Ovary (tissue), 9 donors: ENCODE measurements around the gene KPNA4. TPM values are rescaled to one million over a fixed set of nuclear protein-coding genes. Genes with fewer than 3 reads are reported as not detected.

Experiments used
- DNase-seq, 5 donors: peaks; one replicate each; pipeline ENCODE4 v3.0.0-alpha.2; 2019 to 2020
- H3K27ac ChIP-seq, 2 donors: fragments of 200-600 bp; one replicate each; pipeline versions ENCODE4 v1.5.1 to v1.8.0; 2019 to 2022
- H3K27me3 ChIP-seq: fragments of 200-600 bp; one replicate; pipeline ENCODE4 v1.8.0; 2022
- H3K36me3 ChIP-seq: fragments of 200-600 bp; sonication (generic); one replicate; pipeline ENCODE4 v1.5.1; 2019
- H3K4me1 ChIP-seq: one replicate; pipeline ENCODE4 v1.8.1; 2013; ENCODE audit warnings: mild to moderate bottlenecking, moderate library complexity; ENCODE audit not compliant: insufficient read depth
- H3K4me3 ChIP-seq: fragments of 200-600 bp; sonication (generic); one replicate; pipeline ENCODE4 v1.5.1; 2017
- H3K9me3 ChIP-seq, 2 donors: fragments of 200-600 bp in 1 of 2; sonication (generic) in 1 of 2; one replicate each; pipeline versions ENCODE4 v1.5.1 to v1.8.1; 2013 to 2019; ENCODE audit warnings: mild to moderate bottlenecking in 1 of 2, moderate library complexity in 1 of 2
- EP300 ChIP-seq: sonication (generic); formaldehyde crosslinking; IDR thresholded peaks from one replicate; pipeline ENCODE4 v1.6.1; 2017; ENCODE audit warnings: antibody characterized with exemption
- POLR2A ChIP-seq: fragments of 450-650 bp; IDR thresholded peaks from one replicate; pipeline ENCODE4 v1.6.1; 2017; ENCODE audit warnings: antibody characterized with exemption, mild to moderate bottlenecking, moderate library complexity
- WGBS, 3 donors: extraction: QIAGEN DNeasy Blood & Tissue Kit in 1 of 3; methylation state at CpG; one replicate each; pipeline versions ENCODE4 v1.1.5 to v1.1.7; 2013 to 2017; 5-methylcytosine and 5-hydroxymethylcytosine counted together
- intact Hi-C, 4 donors: fragments of 100-400 bp; cut with DNase I; formaldehyde crosslinking; loops; one replicate each; pipeline versions ENCODE4 v1.11.0 to v1.15.1; 2022 to 2023
- polyA plus RNA-seq, 2 donors: library from polyadenylated mRNA; stranded (reverse); fragments of 200-250 nt in 1 of 2; fragments of 350-450 nt in 1 of 2; fragmentation: Illumina TruSeq in 1 of 2; extraction: RNeasy Lipid Tissue Mini Kit (QIAGEN cat#74804) in 1 of 2; gene quantifications; one replicate each; pipeline ENCODE4 v1.2.3, GENCODE V29; 2013 to 2014
- total RNA-seq, 7 donors: library from RNA; depleted of rRNA in 2 of 7; stranded (reverse); fragments of >200 nt in 2 of 7; fragmentation: NEBNext Ultra II Directional in 3 of 7; extraction: Animal tissue kit (Norgen Biotek cat#: 25700) in 3 of 7; gene quantifications; one replicate each; pipeline versions ENCODE4 v1.1.0 to v1.2.4, GENCODE V29; 2016 to 2023
- TF ChIP-seq, protein P1 (sequence below), 3 donors: fragments of 450-650 bp in 2 of 3; fragments of 200-600 bp in 1 of 3; IDR thresholded peaks; one replicate each; pipeline versions ENCODE4 v1.5.1 to v1.8.0; 2016 to 2022; ENCODE audit warnings: antibody characterized with exemption in 3 of 3, mild to moderate bottlenecking in 1 of 3
- donor health status: DM: no; HTN: no; CAD: no; lungs with moderate emphysema.
- donor health status: DM: no; HTN: no; CAD: no.
- donor health status: Bipolar disorder and iron deficiency.
- donor health status: DM: yes; HTN: yes; CAD: no.
- donor health status: DM: no; HTN: no; CAD: no.
- donor health status: DM: yes; HTN: yes; CAD: no.

Gene KPNA4
- total and polyA plus RNA-seq, 9 donors: 11.4 to 64.0 (median 36.8) TPM

DNA sequence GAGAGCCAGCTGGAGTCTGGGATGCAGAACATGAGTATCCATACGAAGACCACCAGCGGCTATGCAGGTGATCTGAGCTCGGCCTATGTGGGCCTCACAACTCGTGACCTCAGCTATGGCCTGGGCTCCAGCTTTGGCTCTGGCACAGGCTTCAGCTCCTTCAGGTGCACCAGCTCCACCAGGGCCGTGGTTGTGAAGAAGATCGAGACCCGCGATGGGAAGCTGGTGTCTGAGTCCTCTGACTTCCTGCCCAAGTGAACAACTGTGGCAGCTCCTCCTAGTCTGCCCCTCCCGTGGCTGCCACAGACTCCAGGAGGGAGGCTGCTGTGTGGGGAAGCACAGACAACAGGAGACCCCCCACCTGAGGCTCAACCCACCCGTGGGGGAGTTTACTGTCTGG is 3.6 kb upstream of the KPNA4 start:
- intact Hi-C loops: loop anchor here in 2 of 4 donors (10.0 kb wide), 1 partner anchor 186 kb away; the partner anchor contains the start of gene PPM1L (in 2 of the 2)
- DNase-seq: peak in 1 of 5 donors; percentile 24
- H3K4me1 ChIP-seq: no peaks in the 10 kb centered on the region

DNA sequence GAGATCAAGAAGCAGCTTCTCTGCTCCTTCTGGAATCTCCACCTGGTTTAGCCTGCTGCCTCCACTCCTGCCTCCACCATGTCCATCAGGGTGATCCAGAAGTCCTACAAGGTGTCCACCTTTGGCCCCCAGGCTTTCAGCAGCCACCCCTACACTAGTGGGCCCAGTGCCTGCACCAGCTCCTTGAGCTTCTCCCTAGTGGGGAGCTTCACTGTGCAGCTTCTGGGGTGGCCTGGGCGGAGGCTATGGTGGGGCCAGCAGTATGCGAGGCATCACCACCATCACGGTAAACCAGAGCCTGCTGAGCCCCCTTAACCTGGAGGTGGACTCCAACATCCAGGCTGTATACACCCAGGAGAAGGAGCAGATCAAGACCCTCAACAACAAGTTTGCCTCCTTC is 2.4 kb upstream of the KPNA4 start:
- WGBS, 3 donors: 90 to 100% (median 99%) methylated on average over 3 of the region's 3 CpGs
- intact Hi-C loops: loop anchor here in 2 of 4 donors (10.0 kb wide), 1 partner anchor 187 kb away; the partner anchor contains the start of gene PPM1L (in 2 of the 2)

More for the DNA sequence above, 3.6 kb upstream of the KPNA4 start:
- Histone ChIP-seq H3K27me3 (no peaks in the 10 kb centered on the region), H3K36me3 (no peaks in the 10 kb centered on the region), H3K9me3 (no peaks in the 10 kb centered on the region), H3K27ac (no peak overlapping the region), H3K4me3 (no peak overlapping the region)
- 94 to 96% (median 95%) methylated on average over 10 of the region's 10 CpGs for WGBS, 3 donors
- TF ChIP-seq POLR2A (no peak), EP300 (no peak)
- TF ChIP-seq, protein P1, sequence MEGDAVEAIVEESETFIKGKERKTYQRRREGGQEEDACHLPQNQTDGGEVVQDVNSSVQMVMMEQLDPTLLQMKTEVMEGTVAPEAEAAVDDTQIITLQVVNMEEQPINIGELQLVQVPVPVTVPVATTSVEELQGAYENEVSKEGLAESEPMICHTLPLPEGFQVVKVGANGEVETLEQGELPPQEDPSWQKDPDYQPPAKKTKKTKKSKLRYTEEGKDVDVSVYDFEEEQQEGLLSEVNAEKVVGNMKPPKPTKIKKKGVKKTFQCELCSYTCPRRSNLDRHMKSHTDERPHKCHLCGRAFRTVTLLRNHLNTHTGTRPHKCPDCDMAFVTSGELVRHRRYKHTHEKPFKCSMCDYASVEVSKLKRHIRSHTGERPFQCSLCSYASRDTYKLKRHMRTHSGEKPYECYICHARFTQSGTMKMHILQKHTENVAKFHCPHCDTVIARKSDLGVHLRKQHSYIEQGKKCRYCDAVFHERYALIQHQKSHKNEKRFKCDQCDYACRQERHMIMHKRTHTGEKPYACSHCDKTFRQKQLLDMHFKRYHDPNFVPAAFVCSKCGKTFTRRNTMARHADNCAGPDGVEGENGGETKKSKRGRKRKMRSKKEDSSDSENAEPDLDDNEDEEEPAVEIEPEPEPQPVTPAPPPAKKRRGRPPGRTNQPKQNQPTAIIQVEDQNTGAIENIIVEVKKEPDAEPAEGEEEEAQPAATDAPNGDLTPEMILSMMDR (IDR thresholded peaks at IDR 0.05): no peak

DNA sequence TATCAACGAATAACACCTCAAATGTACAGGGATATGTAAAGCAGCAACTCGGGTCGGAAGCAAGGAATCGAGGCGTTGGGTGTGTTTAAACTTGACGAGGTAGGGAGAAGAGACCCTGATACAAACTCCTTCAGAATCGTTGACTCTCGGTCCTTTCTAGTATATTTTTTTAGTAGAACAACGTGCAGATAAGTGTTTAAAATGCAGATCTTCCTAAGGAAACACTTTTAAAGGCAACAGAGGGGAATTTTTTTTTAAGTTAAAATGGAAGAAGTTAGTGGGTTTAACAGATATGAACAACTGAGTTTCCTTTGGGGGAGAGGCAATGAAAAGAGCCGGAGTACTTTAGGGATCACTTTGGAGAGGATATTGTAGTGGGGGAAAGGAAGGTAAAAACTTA is 1.1 kb upstream of the KPNA4 start:
- intact Hi-C loops: loop anchor here in 2 of 4 donors (10.0 kb wide), 1 partner anchor 188 kb away; the partner anchor contains the start of gene PPM1L (in 2 of the 2)
- Histone ChIP-seq H3K36me3 (no peaks in the 10 kb centered on the region), H3K27me3 (no peaks in the 10 kb centered on the region), H3K27ac (peak overlapping the region in 1 of 2 donors; percentile 87), H3K4me3 (peak overlapping the region; percentile 79), H3K9me3 (no peaks in the 10 kb centered on the region), H3K4me1 (peaks cover 4% of the 10 kb centered on the region)
- no peak for DNase-seq
- TF ChIP-seq POLR2A (no peak), EP300 (no peak)
- TF ChIP-seq, protein P1 (IDR thresholded peaks at IDR 0.05): no peak
- 13 to 28% (median 25%) methylated on average over 10 of the region's 10 CpGs for WGBS, 3 donors

More for the DNA sequence above, 2.4 kb upstream of the KPNA4 start:
- no peaks in the 10 kb centered on the region for H3K9me3 ChIP-seq
- H3K27me3 ChIP-seq: no peaks in the 10 kb centered on the region
- H3K27ac ChIP-seq: no peak overlapping the region
- no peak overlapping the region for H3K4me3 ChIP-seq
- no peaks in the 10 kb centered on the region for H3K36me3 ChIP-seq
- H3K4me1 ChIP-seq: peaks cover 3% of the 10 kb centered on the region
- DNase-seq: peak in 1 of 5 donors; percentile 27
- TF ChIP-seq POLR2A: no peak
- no peak for TF ChIP-seq EP300
- TF ChIP-seq, protein P1 (IDR thresholded peaks at IDR 0.05): no peak

DNA sequence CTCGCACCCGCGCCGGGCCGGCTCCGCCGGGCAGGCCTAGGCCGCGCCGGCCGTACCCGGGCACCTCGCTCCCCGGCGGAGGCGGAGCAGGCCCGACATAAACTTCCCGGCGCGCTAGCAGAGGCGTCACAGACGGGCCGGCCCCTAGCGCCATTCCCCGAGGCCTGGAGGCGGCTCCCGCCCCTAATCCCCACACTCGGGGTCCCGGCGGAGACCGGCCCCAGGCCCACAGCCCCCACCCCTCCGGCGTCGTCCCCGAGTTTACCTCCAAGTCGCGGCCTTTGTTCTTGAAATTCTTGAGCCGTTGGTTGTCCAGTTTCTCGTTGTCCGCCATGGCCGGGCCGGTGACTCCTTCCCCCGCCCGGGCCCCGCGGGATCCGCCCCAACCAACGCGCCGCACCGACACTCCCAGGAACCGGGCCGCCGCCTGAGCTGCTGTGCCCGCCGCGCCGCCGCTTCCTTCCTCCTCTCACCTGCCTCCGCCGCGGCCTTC is 376 bp downstream of the KPNA4 start:
- Histone ChIP-seq H3K27me3 (no peaks in the 10 kb centered on the region), H3K36me3 (no peaks in the 10 kb centered on the region), H3K9me3 (no peaks in the 10 kb centered on the region), H3K4me3 (peak overlapping the region; percentile 79), H3K27ac (peak overlapping the region; percentile 87 to 93), H3K4me1 (peaks cover 4% of the 10 kb centered on the region)
- TF ChIP-seq, protein P1 (IDR thresholded peaks at IDR 0.05): no peak
- TF ChIP-seq POLR2A: no peak
- no peak for TF ChIP-seq EP300
- intact Hi-C loops: loop anchor here in 2 of 4 donors (10.0 kb wide), 1 partner anchor 190 kb away; the partner anchor contains the start of gene PPM1L (in 2 of the 2)
- no peak for DNase-seq
- WGBS, 3 donors: 1% methylated on average over 41 to 62 of the region's 62 CpGs
